Neural progenitor cell (in vitro differentiated cells): Measurements from ENCODE around the gene PCK2.

Experiments used
- EZH2phosphoT487 ChIP-seq: fragments of 200-600 bp; sonication (generic); IDR thresholded peaks from 2 replicates; pipeline ENCODE4 v1.6.1; 2017; ENCODE audit warnings: antibody characterized with exemption
- TF ChIP-seq, protein P1 (sequence below): fragments of 200-600 bp; sonication (generic); IDR thresholded peaks from 2 replicates; pipeline ENCODE4 v1.5.1; 2017; ENCODE audit warnings: antibody characterized with exemption, mild to moderate bottlenecking

DNA sequence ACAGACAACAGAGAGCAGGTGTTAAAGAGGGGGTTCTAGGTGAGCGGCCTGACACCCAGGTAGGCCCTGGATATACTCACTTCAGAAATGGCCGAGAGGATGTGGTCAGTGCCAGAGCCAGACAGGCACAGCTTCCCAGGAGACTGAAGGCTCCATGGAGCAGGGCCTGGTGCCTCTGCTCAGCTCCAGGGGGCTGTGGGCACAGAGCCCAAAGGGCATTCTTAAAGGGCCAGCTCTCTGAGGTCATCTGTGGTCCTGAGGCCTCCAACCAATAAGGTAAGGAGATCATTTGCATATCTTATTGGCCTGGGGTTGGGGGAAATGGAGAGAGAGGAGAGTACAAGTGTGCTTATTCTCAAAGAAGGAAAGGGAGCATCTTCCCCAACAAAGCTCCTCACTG is 9.7 kb upstream of the PCK2 start:
- TF ChIP-seq, protein P1, sequence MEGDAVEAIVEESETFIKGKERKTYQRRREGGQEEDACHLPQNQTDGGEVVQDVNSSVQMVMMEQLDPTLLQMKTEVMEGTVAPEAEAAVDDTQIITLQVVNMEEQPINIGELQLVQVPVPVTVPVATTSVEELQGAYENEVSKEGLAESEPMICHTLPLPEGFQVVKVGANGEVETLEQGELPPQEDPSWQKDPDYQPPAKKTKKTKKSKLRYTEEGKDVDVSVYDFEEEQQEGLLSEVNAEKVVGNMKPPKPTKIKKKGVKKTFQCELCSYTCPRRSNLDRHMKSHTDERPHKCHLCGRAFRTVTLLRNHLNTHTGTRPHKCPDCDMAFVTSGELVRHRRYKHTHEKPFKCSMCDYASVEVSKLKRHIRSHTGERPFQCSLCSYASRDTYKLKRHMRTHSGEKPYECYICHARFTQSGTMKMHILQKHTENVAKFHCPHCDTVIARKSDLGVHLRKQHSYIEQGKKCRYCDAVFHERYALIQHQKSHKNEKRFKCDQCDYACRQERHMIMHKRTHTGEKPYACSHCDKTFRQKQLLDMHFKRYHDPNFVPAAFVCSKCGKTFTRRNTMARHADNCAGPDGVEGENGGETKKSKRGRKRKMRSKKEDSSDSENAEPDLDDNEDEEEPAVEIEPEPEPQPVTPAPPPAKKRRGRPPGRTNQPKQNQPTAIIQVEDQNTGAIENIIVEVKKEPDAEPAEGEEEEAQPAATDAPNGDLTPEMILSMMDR, result no peak
- TF ChIP-seq EZH2phosphoT487, result no peak
